ENCODE data around the gene USP17L27.
"Not testable (repeated sequence)": the region's sequence is repeated elsewhere in the genome, so short reads cannot be mapped to it uniquely, and the experiment has no call there.

- TF ChIP-seq EZH2 (IDR thresholded peaks at IDR 0.05) = not testable (repeated sequence)
- TF ChIP-seq, protein P1, sequence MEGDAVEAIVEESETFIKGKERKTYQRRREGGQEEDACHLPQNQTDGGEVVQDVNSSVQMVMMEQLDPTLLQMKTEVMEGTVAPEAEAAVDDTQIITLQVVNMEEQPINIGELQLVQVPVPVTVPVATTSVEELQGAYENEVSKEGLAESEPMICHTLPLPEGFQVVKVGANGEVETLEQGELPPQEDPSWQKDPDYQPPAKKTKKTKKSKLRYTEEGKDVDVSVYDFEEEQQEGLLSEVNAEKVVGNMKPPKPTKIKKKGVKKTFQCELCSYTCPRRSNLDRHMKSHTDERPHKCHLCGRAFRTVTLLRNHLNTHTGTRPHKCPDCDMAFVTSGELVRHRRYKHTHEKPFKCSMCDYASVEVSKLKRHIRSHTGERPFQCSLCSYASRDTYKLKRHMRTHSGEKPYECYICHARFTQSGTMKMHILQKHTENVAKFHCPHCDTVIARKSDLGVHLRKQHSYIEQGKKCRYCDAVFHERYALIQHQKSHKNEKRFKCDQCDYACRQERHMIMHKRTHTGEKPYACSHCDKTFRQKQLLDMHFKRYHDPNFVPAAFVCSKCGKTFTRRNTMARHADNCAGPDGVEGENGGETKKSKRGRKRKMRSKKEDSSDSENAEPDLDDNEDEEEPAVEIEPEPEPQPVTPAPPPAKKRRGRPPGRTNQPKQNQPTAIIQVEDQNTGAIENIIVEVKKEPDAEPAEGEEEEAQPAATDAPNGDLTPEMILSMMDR (IDR thresholded peaks at IDR 0.05) = not testable (repeated sequence)
Measured at GRCh38 chr4:9353338-9353737, 9.4 kb downstream of the USP17L27 start, which contains the start of gene USP17L29.

Measured in neural progenitor cell (in vitro differentiated cells).